HG03432 (cell line): ENCODE data around the gene MAP2K3.
"Not testable (repeated sequence)": the region's sequence is repeated elsewhere in the genome, so short reads cannot be mapped to it uniquely, and the experiment has no call there.

Source experiments
- ATAC-seq: cut with Tn5 transposase; IDR thresholded peaks from one replicate; pipeline ENCODE4 v1.9.1; 2021; ENCODE audit warnings: mild to moderate bottlenecking, moderate library complexity; ENCODE audit not compliant: unreplicated experiment

The MAP2K3 gene

DNA sequence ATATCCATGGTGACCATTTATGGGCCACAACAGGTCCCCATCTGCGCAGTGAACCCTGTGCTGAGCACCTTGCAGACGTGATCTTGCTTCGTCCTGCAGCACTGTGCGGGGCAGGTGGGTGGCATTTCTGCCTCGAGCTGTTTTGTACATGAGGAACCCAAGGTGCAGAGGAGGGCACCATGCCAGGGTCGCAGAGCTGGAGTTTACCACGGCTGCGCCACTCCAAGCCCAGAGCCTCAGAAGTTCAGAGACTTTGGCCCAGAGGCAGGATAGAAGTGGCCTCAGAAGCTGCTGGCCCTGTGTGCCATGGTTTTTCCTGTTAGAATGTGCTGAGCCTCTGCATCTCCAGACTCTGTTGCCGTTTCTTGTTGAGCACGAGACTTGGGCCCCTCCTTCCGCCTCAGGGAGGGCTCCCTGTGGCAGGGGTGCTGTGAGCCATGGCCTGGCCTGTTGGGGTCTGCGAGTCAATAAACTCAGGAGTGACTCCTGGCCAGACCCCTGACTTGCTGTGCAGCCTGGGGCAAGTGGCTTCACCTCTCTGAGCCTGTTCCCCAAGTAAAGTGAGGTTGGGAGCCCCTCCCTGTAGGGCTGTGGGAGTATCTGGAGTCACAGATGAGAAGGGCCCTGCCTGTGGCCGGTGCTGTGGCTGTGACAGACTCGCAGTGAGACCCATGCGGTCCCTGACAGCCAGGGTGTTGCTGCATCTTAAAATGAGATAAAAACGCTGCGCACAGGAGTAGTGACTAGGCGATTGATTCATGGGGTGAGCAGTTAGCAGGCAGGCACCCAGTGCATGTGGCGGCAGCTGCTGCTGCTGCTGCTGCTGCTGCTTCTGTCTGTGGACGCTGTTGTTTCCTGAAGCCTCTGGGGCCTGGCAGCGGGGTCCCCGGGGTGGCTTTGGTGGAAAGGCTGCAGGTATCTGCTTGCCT lies 11.8 kb downstream of the MAP2K3 start:
- no peak for ATAC-seq

DNA sequence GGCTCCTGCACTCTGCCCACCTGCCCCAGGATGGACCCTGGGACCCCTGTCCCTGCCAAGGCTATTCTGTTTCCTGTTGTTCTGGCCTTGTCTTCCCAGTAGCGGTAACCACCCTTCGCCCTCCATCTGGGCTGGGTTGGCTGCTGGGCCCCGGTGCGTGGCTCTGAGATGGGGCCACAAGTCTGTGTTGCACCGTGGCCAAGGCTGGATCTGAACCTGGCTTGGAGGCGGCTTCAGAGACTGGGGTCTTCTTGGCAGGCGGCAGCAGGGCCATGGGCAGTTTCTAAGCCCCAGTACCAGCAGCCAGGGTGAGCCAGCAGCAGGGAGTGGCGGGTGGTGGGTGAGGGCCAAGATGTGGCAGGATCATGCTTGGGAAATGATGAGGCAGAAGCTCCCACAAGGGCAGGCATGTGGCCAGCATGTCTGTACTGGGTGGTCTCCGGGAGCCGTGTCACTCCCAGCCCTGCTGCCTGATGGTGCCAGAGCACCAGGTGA lies 12.6 kb downstream of the MAP2K3 start:
- no peak for ATAC-seq

DNA sequence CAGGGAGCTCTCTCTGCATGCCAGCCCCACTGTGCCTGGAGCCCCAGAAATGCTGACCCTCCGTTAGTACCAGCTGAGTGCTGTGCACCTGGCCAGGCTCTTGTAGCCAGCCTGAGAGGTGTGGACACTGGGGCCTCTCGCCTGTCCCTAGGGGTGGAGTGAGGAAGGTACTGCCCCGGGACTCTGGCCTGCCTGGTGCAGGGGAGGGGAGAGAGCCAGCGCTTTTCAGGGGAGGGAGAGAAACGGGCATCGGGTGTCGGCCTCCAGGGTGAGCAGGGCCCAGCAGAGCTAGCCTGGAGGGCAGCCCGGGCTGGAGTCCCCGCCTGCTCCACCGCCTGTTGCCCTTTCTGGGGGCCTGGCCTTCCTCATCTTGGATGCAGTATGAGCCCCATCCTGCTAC lies 13.1 kb downstream of the MAP2K3 start:
- no peak for ATAC-seq

DNA sequence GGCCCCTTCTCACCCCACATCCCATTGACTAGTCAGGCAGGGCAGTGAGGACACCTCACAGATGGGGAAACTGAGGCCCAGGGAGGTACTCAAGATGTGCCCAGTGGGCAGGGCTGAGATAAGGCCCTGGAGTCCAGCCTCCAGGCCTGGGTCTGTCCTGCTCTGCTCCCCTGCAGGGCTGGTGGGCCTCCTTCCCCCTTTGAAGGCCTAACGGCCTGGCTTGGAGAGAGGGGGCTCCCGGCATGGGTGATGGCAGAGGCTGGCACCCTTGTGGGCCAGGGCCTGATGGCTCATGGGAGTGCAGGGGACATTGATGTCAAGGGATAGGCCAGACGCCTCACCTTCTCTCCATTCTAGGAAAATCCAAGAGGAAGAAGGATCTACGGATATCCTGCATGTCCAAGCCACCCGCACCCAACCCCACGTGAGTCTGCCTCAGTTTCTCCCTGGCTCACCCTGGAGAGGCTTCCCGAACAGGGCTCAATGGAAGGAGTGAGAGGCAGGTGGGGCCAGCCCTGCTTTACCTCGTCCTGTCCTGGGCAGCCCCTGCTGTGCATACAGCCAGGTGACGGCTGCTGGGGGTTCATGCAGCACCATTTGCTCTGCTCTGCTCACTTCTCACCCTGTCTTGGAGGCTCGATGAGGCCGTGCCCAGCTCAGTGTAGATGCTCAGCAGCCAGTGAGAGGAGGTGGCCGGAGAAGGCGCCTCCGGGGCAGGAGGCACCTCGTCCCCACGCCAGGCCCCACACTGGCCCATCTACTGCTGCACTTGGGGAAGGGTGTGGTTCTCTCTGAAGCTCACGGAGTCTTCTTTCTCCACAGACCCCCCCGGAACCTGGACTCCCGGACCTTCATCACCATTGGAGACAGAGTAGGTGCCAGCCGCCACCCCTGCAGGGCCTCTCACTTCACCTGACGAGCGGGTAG lies 13.8 kb downstream of the MAP2K3 start:
- no peak for ATAC-seq

DNA sequence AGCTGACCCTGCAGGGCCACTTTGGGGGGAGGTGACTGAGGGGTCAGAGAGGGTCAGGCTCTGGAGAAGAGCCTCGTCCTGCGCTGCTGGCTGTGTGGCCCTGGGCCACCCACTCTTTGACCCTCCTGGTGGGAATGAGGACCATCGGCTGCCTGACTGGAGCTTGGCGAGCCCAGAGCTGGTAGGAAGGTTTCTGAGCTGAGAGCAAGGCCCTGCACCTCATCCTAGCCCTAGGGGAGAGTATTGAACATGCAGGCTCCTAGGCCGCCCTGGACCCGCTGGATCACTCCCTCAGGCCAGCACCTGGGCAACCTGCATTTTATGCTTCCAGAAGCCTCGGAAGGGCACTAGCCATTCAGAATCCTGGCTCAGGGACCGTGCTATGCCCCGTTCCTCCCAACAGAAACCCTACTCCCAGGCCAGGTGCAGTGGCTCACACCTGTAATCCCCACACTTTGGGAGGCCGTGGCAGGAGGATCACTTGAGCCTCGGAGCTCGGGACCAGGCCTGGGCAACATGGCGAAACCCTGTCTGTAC lies 14.5 kb downstream of the MAP2K3 start:
- no peak for ATAC-seq

DNA sequence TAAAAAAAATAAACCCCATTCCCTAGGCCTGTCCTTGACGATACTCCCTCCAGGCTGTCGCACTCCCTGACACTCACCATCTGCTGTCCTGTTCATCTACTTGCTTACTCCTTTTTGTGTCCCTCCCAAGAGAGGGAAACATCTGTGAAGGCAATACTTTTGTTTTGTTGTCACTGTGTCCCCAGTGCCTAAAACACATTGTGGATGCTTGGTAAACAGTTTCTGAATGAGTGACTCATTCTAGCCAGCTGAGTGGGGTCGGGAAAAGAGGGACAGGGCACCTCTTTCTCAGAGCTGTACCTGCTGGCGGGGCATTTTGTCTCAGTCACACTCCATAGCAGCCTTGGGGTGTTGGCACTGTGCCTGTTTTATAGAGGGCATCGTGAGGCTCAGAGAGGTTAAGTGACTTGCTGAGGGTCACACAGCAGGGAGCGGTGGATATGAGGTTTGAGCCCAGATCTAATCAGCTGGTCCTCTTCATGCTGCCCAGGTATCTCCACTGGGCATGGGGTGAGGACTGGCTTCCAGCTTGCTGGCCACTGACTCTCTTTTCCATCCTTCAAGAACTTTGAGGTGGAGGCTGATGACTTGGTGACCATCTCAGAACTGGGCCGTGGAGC lies 15.6 kb downstream of the MAP2K3 start:
- no peak for ATAC-seq

DNA sequence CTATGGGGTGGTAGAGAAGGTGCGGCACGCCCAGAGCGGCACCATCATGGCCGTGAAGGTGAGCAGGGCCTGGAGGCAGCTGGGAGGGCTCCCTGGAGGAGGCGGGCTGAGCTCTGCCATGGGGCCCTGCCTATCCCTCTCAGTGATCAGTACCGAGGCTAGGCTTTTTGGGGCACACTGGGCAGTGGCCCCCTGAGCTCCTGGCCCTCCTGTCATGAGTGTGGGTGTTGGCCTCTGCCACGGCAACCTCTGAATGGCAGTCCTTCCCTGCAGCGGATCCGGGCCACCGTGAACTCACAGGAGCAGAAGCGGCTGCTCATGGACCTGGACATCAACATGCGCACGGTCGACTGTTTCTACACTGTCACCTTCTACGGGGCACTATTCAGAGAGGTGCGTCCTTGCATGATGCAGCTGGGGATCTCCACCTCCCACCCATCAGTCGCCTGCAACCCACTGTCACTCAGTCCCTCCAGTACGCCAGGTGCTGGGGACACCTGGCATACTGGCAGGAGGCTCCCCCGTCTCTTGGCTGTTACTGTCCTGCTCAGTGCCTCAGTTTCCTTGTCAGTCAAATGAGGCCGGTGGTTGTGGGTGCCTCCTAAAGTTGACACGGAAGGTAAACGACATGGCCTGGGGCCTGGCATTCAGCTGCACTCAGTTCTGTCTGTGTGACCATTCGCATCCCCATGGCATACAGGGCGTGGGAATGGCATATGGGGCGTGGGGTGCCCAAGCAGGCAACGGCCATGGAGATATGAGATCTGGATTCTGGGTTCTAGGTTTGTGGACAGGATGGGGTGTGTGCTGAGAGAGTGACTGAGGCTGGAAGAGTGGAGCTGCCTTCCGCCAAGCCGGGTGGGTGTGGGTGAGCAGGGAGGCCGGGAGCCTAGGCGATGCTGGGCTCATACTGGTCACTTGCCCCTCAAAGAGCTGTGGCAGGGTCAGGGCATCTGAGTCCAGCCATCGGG lies 16.4 kb downstream of the MAP2K3 start:
- ATAC-seq, result no peak

DNA sequence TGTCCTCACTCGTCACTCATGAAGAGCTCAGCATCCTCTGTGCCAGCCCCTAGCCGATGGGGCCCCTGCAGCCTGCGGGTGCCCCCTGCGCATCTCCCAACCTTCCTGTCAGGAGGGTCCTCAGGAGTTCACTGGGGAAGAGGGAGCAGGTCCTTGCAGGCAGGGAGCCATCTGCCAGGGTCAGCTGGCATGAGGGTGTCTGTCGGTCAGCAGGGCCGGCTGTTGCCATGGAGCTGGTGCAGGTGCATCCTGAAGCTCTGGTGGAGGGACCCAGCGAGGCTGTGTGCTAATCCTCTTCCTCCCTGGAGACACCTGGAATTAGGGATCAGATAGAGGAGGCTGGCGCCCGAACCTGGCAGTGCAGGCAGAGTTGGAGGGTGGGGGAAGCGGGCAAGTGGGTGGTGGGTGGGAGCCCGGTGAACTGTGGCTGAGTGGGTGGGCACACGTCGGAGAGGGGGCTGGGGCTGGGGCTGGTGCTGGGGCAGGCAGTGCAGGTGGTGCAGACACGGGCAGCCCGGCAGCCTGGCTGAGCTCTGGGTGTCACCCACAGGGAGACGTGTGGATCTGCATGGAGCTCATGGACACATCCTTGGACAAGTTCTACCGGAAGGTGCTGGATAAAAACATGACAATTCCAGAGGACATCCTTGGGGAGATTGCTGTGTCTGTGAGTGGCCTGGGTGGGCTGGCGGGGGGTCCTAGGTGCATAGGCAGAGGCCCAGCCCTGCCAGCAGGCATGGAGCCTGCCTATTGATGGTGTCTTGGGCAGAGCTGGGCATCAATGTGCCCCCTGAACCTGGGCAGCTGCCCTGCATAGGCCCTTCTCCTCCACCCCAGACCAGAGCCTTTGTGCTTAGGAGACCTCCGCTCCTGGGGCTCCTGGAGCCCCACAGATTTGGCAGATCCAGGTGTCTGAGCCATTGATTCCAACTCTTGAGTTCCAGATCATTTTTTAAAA lies 17.4 kb downstream of the MAP2K3 start:
- ATAC-seq, result no peak

DNA sequence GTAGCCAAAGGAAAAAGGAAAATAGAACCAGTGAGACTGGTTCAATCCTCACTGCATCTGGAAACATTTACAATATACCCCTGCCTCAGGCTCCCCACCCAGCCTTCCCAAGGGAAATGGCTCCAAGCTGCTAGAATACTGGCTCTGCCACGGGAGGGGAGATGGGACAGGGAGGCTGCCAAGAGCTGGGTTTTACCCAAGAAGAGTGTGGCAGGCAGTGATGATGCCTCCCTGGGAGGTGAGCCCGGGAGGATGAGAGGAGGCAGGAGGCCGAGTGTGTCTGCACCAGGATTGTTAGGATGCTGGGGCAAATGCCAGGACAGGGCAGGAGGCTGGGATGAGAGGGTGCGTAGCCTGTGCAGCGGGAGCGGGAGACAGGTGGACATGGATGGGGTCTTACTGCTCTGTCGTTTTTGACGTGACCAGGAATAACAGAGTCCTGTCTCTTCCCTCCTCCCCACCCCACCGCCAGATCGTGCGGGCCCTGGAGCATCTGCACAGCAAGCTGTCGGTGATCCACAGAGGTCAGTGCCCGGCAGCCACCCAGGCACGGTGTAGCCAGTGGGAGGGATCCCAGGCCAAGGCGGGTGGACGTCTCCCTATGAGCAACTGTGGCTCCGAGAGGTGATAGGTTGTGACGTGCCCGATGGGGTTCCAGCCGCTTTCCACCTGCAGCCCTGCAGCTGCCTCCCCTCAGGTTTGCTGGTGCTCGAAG lies 18.4 kb downstream of the MAP2K3 start:
- no peak for ATAC-seq

DNA sequence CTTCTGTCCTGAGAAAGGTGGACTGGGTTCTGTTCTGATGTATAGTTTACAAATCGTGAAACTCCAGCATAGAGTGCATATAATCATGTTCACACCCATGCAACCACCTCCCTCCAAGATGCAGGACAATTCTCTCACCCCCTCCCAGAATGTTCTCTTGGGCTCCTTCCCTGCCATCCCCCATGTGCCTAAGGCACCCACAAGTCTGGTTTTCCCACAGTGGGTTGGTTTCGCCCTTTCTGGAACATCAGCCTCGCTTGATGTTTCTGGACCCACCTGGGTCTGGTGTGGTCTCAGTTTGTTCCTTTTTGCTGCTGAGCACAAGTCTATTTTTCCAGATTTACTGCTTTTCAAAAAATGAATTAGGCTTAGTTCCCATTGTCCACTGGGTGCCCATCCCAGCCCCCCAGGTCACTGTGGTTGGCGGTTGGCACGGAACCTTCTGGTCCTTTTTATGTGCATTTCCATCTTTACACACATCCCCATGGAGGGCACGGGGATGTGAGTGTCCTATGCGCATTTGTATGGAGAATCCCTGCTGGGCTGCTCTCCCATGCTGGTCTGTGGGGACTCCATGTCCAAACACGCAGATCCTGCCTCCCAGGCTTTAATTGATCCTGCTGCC lies 19.0 kb downstream of the MAP2K3 start:
- ATAC-seq, result no peak

DNA sequence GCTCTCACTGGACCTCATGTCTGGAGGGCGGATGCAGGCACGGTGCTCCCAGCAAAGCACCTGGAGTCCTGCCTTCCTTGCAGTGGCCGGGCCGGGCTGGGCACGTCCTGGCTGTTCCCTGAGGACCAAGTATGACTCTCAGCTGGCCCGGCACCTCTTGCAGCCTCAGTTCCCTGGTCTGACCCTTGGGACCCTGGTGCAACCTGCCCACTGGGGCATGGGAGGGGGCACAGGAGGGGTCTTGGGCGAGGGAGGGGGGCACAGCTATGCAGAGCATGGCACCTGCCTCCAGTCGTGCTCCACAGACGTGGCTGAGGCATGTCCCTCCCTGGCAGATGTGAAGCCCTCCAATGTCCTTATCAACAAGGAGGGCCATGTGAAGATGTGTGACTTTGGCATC lies 19.6 kb downstream of the MAP2K3 start:
- ATAC-seq, result no peak

DNA sequence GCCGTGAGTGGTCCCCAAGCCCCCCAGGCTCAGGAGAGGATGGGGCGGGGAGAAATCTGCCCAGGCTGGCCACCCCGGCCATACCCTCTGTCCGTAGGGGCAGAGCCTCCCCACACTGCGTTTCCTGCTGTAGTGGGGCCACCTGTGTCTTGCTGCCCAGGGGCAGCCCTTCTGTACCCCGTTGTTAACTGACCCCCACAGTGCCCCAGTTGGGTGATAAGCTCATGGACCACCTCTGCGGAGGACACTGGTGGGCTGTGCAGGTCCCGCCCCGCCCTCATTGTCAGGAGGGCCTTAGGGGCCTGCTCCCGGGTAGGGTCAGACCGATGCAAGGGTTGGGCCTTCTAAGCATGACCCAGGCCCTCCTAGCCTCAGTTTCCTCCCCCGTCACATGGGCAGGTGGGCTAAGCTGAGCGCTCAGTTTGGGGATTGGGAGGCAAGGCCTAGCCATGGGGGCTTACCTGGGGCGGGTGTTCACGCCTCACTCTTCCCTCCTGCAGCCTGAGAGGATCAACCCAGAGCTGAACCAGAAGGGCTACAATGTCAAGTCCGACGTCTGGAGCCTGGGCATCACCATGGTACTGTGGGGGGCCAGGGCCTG lies 20.1 kb downstream of the MAP2K3 start:
- not testable (repeated sequence) for ATAC-seq

DNA sequence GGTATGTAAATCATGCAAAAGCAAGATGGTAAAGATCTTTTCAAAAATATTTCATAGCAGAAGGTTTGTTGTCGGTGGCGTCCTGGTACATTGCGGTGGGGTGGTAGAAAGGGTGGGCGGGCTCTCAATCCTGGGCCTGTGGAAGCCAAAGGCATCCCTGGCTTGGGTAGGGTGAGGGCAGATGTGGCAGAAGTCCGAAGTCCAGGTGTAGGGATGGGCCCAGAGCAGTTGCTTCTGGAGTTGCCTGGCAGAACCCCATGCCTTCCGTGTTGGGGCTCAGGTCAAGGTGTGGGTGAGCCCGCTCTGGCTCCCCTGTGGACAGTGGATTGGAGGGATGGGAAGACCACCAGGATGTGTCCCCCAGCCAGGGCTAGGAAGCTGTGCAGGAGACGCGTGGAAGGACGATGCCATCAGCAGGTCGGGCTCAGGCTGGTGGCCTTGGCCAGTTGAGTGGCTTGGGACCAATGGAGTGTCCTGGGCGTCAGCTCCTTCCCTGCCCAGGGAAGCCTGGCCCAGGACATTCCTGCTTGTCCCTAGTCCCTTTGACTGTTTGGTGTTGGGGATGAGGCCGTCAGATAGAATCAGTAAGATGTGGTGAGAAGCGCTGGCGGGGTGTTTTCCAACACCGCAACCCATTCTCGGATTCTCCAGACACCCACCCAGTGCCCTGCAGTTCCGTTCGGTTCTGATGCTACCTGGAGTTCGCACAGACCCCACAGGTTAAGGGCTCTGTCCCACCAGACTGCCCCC lies 21.1 kb downstream of the MAP2K3 start:
- not testable (repeated sequence) for ATAC-seq

DNA sequence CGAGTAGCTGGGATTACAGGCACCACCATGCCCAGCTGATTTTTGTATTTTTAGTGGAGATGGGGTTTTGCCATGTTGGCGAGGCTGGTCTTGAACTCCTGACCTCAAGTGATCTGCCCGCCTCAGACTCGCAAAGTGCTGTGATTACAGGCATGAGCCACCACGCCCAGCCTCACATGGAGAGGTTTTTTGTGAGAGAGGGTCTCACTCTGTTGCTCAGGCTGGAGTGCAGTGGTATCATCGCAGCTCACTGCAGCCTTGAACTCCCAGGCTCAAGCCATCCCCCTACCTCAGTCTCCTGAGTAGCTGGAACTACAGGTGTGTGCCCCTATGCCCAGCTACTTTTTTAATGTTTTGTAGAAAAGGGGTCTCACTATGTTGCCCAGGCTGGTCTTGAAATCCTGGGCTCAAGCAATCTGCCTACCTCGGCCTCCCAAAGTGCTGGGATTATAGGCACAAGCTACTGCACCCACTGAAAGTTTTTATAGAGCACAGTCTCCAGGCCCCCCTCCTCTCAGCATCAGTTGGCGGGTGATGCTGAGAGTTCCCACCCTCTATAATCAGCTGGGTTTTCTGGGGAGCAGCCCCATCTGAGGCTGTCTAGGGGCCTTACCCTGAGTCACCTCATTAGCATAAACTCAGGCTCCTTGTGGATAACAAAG lies 22.2 kb downstream of the MAP2K3 start:
- ATAC-seq, result not testable (repeated sequence)

DNA sequence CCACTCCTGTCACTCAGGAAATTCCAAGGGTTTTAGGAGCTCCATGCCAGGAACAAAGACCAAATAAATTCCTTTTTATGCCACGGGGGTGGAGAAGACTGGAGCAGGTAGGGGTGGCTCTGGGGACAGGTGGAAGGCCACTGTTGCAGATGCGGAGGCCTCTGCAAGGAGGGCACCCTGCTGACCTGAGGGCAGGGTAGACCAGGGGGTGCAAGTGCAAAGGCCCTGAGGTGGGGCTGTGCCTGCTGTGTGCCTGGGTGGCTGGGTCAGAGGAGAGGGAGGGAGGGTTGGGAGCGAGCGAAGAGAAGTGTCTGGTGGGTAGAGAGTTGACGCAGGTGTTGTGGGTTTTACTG lies 22.7 kb downstream of the MAP2K3 start:
- not testable (repeated sequence) for ATAC-seq

DNA sequence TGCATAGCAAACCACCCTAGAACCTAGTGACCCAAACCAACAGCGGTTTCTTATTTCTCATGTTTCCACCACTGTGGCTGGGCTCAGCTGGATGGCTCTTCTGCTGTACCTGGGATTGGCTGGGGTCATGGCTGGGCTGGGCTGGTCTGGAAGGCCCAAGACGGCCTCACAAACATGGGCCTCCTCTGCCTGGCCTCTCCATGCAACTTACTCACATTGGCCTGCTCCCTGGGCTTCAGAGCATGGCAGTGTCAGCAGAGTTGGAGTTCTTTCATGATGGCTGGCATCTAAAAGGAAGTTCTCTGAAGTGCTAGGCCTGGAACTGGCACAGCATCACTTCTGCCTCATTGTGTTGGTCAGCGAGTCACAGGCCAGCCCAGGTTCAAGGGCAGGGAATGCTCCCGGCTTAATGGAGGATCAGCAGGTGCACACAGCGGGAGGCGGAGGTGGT lies 24.4 kb downstream of the MAP2K3 start:
- not testable (repeated sequence) for ATAC-seq
